D721Med (cell line): ENCODE data around the gene DIP2A.

ENCODE experiments used
- DNase-seq: peaks from one replicate; pipeline ENCODE4 v3.0.0; 2011; ENCODE audit warnings: low spot score; ENCODE audit not compliant: insufficient read length
- FAIRE-seq: peaks from 2 replicates; lab custom pipeline; 2011; peaks lifted over from hg19 to GRCh38; lab: Jason Lieb, UNC
- CTCF ChIP-seq: IDR thresholded peaks from 2 replicates; pipeline ENCODE4 v1.5.1; 2012; ENCODE audit warnings: mild to moderate bottlenecking, control low read depth; ENCODE audit not compliant: insufficient read depth; ENCODE audit errors: missing control alignments

DIP2A gene

DNA sequence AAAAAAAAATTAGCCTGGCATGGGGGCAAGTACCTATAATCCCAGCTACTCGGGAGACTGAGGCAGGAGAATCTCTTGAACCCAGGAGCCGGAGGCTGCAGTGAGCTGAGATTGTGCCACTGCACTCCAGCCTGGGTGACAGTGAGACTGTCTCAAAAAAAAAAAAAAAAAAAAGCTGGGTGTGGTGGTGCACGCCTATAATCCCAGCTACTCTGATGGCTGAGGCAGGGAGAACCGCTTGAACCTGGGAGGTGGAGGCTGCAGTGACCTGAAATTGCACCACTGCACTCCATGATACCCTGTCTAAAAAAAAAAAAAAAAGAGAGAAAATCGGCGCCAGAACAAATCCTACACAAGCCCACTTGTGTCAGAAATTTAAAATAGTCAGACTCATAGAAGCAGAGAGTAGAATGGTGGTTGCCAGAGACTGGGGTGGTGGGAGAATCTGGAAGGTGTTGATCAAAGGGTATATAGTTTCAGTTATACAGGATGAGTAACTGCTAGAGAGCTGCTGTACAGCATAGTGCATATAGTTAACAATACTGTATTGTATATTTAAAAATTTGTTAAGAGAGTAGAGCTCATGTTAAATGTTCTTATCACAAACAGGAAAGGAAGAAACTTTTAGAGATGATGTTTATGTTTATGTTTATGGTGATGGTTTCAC is 9.6 kb downstream of the DIP2A start:
- TF ChIP-seq CTCF = no peak
- DNase-seq (no peak), FAIRE-seq (no peak)

- FAIRE-seq (no peak), DNase-seq (no peak)
- no peak for TF ChIP-seq CTCF
Observed at GRCh38 chr21:46469275-46469674, 10.6 kb downstream of the DIP2A start.

DNA sequence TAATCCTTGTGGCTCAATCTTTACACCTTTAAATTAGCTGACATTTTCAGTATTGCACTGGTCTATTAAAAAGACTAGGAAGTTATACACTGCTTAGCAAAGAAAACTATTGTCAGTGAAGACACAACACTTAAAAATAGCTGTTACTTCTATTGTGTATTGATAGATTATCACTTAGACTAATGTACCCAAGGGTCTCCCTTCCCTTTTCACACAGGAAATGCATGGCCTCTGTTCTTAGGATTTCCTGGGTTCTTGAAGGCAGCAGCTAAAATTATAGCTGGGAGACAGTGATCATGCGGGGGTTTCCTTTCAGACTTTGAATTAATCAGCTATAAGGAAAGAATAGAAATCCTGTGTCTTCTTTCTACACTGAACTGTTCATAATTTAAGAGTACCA is 12.8 kb downstream of the DIP2A start:
- FAIRE-seq = no peak
- no peak for TF ChIP-seq CTCF
- no peak for DNase-seq

- no peak for FAIRE-seq
- no peak for DNase-seq
- no peak for TF ChIP-seq CTCF
Observed at GRCh38 chr21:46472246-46472645, 13.6 kb downstream of the DIP2A start.

- DNase-seq (no peak), FAIRE-seq (no peak)
- TF ChIP-seq CTCF = no peak
Observed at GRCh38 chr21:46474382-46474781, 15.7 kb downstream of the DIP2A start.

DNA sequence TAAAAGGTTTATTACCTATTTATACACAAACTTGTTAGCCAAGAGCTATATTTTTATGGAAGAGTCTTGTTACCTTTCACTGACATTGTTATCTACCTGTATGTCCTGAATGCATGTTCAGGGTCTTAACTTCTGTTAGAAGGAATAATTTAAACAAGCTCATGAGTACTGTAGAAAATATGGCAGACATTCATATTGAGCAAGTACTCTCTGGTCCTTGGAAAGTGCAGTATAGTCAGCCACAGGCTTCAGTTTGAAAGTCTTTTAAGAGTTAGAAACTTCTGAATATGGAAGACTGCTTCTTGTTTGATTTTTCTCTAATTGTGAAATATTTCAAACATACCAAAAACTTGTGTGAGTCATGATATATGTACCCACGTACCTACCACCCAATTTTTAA is 16.6 kb downstream of the DIP2A start:
- no peak for TF ChIP-seq CTCF
- no peak for FAIRE-seq
- no peak for DNase-seq

GRCh38 chr21:46477765-46478164 is 19.1 kb downstream of the DIP2A start:
- no peak for TF ChIP-seq CTCF
- DNase-seq (no peak), FAIRE-seq (no peak)
